ENCODE measurements around the gene RPS16. TPM values are rescaled to one million over a fixed set of nuclear protein-coding genes. Genes with fewer than 3 reads are reported as not detected.
A peak's percentile ranks its signal among the peaks of the same experiment; 100 is the strongest.

The RPS16 gene
- total and polyA plus RNA-seq, 2 donors (not counting 1 experiment from before 2014, with no cell fraction given): 3,910 to 6,448 TPM

- Histone ChIP-seq H3K79me2 (ENCODE audit: control insufficient read depth, insufficient read depth, low read length) (peaks cover 27% of the 10 kb centered on the region), H3K4me2 (replicated peaks; ENCODE audit: low read depth, low read length, poor library complexity, severe bottlenecking) (peak within 1 kb of the TSS; percentile 100), H3K4me1 (ENCODE audit: control insufficient read depth in 2 of 2, insufficient read depth in 2 of 2, low read length in 2 of 2) (peaks cover 24 to 40% of the 10 kb centered on the region in 2 donors), H3K4me3 (ENCODE audit: control extremely low read depth in 1 of 5, extremely low read depth in 1 of 5, insufficient read depth in 1 of 5, low read depth in 2 of 5, low read length in 4 of 5) (peak within 1 kb of the TSS; percentile 74 to 98 (median 92)), H3K9ac (ENCODE audit: low read length) (peak within 1 kb of the TSS; percentile 99), H3K27me3 (replicated peaks in 1 of 4; ENCODE audit: control extremely low read depth in 1 of 4, control insufficient read depth in 3 of 4, insufficient read depth in 4 of 4, low read length in 3 of 4) (no peaks in the 10 kb centered on the region), H3K27ac (ENCODE audit: low read length in 2 of 2) (peak within 1 kb of the TSS; percentile 100), H2AFZ (ENCODE audit: insufficient read depth, low read depth, low read length, poor library complexity, severe bottlenecking) (peak within 1 kb of the TSS; percentile 72), H3K36me3 (replicated peaks in 1 of 2; ENCODE audit: control extremely low read depth in 1 of 2, control insufficient read depth in 1 of 2, extremely low read depth in 1 of 2, insufficient read depth in 2 of 2, low read length in 1 of 2) (peaks cover 0 to 21% of the 10 kb centered on the region in 2 experiments), H3K9me3 (ENCODE audit: control extremely low read depth in 1 of 3, control insufficient read depth in 2 of 3, insufficient read depth in 1 of 3, low read length in 2 of 3) (peaks cover 0 to 2% (median 0%) of the 10 kb centered on the region in 3 donors), H4K20me1 (ENCODE audit: control insufficient read depth, insufficient read depth, low read length, poor library complexity, severe bottlenecking) (peaks cover 22% of the 10 kb centered on the region)
- Mint-ChIP-seq H3K27me3 (no peaks in the 10 kb centered on the region), H3K27ac (peak within 1 kb of the TSS; percentile 99), H3K4me3 (peak within 1 kb of the TSS; percentile 94), H3K4me1 (peaks cover 49% of the 10 kb centered on the region), H3K9me3 (ENCODE audit: insufficient read depth) (no peaks in the 10 kb centered on the region)
- TF ChIP-seq EZH2 (IDR thresholded peaks at IDR 0.05; ENCODE audit: borderline replicate concordance, insufficient read depth, low read depth, low read length, poor library complexity, severe bottlenecking) (no peak), CTCF (IDR thresholded peaks at IDR 0.05) (no peak)
- DNase-seq (peak; percentile 99), ATAC-seq (ENCODE audit: low read depth) (peak; percentile 53)
- CTCF ChIA-PET: interaction anchor here (0.6 to 2.3 kb wide), 20 partner anchors 9 to 293 kb away, joined by 3 to 260 read pairs (median 4); partner anchors contain the start of genes EID2B, MED29, PAF1 and RPS16
- POLR2A ChIA-PET: interaction anchor here (0.7 to 2.5 kb wide), 8 partner anchors 10 to 290 kb away, joined by 3 to 74 read pairs (median 12); partner anchors contain the start of genes GMFG, MED29, PAF1 and RPS16
- 0% methylated on average over 52 of the region's 60 CpGs for WGBS (ENCODE audit: insufficient coverage)
- intact Hi-C loops (cut with micrococcal nuclease): loop anchor here (1.0 to 5.0 kb wide), 9 partner anchors 21 to 1365 kb away; partner anchors contain the start of genes EID2B, EIF3K, MAP4K1 and MED29
Measured at GRCh38 chr19:39412100-39412866, 23.5 kb downstream of the RPS16 start, which contains the start of gene PLEKHG2. Gene PLEKHG2 (plus strand): TSS chr19:39412669. CDS start chr19:39414087, 1,418 bp downstream.
